GM21390 (cell line): Measurements from ENCODE around the gene ANKS1B.
"Not testable (repeated sequence)": the region's sequence is repeated elsewhere in the genome, so short reads cannot be mapped to it uniquely, and the experiment has no call there.

Experiments
- ATAC-seq: cut with Tn5 transposase; IDR thresholded peaks from one replicate; pipeline ENCODE4 v1.9.1; 2021; ENCODE audit not compliant: unreplicated experiment

The ANKS1B gene

DNA sequence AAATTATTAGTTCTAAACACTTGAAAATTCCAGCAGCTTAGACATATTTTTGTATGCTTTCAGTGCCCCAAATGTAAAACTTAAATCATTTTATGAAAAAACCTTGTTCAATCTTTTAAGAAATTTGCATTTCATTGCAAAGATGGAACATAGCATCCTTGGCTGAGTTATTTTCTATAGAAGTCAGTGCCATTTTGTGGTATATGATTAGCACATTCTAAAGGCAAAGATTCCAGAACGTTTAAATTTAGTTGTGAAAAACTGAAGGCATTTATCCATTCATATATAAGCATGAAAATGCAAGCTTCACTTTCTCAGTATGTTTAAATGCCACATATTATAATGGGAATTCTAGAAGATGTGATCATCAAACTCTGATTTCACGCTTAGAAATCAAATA lies 1007.5 kb downstream of the ANKS1B start:
- no peak for ATAC-seq

DNA sequence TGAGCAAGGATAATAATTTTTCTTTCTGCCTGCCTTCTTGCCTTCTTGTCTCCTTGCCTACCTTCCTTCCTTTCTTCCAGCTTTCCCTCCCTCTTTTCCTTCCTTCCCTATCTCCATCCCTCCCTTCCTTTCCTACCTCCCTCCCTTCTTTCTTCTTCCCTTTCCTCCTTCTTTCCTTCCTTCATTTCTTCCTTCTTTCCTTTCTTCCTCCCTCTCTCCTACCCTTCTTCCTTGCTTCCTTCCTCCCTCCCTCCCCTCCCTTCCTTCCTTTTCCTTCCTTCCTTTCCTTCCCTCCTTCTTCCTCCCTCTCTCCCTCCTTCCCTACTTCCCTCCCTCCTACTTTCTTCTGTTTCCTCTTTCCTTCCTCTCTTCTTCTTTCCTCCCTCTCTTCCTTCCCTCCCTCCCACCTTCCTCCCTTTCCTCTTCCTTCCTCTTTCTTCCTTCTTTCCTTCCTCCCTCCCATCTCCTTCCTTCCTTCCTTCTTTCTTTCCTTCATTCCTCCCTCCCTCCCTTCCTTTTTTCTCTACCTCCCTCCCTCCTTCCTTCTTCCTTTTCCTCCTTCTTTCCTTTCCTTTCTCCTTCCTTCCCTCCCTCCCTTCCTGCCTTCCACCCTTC lies 1009.9 kb downstream of the ANKS1B start:
- ATAC-seq = no peak

DNA sequence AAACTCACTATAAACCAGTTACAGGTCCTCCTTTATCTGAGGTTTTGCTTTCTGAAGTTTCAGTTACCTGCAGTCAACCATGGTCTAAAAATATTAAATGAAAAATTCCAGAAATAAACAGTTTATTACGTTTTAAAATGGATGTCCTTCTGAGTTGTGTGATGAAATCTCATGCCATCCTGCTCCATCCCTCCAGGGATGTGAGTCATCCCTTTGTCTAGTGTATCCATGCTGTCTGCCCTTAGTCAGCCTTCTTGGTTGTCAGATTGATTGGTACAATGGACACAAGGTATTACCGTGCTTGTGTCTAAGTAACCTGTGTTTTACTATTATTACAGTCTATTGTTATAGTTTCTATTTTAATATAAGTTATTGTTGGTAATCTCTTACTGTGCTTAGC lies 1011.3 kb downstream of the ANKS1B start:
- ATAC-seq = no peak

DNA sequence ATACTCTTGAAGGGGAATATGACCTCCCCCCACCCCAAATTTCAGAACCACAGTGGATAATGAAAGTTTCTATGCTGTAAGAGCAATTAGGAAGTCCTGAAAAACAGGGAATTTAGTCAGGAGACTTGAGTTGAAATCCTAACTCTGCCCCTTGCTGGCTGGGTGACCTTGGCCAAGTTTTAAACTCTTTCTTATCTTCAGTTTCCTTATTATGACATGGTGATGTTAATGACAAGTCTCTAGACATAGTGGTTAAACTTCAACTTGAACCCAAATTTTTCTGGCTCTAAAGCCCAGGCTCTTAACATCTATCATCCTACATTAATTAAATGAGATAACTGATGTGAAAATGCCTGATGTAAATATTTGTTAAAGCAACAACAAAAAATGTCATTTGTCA lies 1013.8 kb downstream of the ANKS1B start:
- no peak for ATAC-seq

DNA sequence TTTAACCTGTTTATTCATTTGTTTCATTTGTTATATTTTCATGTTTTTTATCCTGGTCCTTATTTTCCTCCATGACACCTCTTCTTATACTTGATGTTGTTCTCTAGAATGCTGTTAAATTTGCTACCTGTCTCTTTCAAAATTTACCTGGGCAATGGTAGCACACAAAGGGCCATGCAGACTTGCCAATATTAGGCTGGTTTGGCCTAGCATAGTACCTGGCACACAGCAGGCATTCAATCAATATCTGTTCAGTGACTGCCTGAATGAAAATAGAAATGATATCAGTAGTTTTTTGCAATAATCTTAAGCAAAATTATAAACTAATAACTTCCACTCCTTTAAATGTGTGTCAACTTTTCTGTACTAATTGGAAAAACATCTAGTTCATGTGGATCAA lies 1014.5 kb downstream of the ANKS1B start:
- ATAC-seq = no peak

DNA sequence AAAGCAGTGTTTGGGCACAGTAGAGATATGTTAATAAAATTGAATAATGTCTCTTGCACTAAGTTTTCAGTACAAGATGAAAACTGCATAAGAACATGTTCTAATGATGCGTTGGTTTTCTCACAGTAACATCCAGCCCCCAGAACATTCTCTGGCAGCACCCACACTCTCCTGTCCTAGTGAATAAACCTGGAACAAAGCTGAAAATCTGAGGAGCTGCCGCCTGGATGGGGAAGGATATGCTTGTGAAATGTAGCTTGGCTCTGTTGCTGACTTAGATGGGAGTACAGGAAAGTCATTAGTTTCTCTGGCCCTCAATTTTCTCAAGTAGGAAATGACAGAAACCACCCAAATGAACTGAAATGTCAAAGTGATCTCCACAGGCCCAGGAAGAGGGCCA lies 1015.8 kb downstream of the ANKS1B start:
- no peak for ATAC-seq

DNA sequence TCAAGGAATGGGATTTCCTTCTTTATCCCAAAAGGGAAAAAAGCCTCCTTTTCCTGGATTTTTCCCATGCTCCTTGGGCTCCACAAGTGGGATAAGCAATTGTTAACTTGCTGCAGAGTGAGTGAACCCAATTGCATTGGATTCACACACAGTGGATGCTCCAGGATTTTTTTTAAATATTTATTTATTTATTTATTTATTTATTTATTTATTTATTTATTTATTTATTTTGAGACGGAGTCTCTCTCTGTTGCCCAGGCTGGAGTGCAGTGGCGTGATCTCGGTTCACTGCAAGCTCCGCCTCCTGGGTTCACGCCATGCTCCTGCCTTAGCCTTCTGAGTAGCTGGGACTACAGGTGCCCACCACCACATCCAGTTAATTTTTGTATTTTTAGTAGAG lies 1027.6 kb downstream of the ANKS1B start:
- ATAC-seq = not testable (repeated sequence)

DNA sequence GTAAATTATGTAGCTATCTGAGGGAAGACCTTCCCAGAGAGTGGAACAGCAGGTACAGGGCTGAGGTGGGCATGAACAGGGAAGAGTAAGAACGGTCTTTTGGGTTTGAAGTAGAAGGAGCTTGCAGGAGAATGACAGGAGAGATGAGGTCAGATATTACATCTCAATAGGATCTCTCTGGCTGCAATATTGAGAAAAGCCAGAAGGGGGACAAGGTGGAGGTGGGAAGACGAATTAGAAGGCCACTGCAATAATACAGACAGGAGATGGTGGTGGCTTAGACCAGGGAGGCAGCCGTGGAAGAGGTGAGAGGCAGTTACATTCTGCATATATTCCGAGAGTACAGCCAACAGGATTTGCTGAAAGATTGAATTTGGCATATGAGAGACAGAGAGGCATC lies 1029.5 kb downstream of the ANKS1B start:
- peak; percentile 86 for ATAC-seq

DNA sequence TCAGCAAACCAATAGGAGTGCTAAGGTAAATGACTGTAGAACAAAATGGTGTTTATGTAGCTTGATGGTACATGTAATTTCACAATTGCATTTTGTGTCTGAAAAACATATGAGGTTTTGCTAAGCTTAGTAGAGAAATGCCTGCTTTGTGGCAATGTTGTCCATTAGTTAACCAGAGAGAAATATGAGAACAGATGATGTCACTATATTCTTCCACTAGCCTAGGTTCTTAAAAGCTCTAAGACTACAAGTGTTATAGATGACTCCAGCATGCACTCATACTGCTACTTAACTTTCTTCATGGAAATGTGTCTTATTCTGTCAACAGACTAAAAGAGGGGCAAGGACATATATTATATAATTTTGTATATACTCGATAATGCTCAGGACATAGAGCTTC lies 1030.2 kb downstream of the ANKS1B start:
- ATAC-seq = no peak

DNA sequence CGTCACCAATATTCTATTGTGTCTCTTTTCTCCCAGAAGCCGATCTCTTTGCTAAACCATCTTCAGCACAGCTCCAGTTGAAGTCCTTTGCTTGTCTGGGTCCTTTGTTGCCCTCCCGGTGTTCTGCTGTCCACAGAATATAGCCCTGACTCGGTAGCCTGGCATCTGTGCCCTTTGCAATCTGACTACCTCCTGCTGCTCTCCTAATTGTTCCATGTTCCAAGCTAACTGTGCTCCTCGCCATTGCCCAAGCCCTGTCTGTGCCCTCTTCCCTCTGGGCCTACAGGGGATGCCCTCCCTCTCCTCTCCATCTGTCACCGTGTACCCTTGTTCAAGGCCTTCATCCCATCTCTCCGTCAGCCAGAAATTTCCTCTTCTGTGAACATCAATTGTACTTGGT lies 1033.3 kb downstream of the ANKS1B start:
- ATAC-seq = no peak

DNA sequence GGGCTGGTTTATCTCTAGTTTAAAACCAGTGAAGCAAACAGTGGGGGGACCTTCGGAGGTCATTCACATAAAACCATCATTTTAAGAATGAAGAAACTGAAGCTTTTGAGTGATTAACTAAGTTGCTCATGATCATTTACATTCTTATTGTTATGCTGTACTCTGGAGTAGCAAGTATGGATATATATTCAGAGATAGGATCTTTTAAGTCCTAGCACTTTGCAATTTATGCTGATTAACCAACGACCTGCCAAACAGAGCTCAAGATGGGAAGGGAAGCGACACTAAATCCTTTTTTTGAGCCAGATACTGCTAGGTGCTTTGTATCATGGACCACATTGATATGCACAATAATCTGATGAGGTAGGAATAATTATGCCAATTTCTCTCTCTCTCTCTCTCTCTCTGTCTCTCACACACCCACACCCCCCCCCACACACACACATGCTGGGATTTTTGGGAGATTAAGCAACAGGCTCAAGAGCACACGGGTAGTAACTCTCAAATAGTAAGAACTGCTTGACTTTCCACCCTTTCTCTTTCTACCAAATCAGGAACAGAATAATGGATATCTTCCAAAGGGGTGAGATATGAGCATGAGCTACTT lies 1036.3 kb downstream of the ANKS1B start:
- no peak for ATAC-seq

DNA sequence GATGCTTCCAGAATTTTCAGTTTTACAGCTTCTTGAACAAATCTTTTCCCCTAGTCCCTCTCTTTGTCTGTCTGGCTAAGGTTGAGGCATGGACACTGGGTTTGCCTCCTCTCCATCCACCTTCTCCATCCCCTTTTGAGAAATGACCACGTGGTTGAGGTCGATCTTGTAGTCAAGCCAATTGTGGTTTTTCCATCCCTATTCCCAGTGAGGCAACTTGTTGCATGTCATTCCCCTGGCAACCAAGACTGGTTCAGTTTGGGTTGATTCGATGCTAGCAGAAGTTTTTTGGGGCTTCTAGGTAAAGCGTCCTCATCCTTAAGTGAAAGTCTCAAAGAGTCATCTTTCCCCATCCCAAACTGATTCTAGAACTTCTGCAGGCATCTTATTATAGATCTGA lies 1038.9 kb downstream of the ANKS1B start:
- ATAC-seq = no peak

DNA sequence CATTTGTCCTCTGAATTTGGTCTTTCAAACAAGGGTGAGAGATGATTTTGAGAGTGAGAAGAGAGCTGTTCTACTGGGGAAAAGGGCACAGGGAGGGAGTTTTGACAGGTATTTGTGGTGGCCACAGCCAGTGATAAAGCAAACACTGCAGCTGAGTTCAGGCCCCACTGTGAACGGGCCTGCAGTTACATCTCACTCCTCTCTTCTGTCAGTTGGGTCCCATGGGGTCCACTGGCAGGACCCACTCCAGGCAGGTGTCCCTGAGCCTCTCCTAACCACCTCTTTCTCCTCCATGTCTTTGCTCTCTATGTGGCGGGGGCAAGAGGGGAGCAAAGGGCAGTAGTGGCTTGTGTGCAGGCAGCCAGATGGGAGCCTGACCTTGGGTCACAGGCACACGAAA lies 1044.8 kb downstream of the ANKS1B start:
- no peak for ATAC-seq

DNA sequence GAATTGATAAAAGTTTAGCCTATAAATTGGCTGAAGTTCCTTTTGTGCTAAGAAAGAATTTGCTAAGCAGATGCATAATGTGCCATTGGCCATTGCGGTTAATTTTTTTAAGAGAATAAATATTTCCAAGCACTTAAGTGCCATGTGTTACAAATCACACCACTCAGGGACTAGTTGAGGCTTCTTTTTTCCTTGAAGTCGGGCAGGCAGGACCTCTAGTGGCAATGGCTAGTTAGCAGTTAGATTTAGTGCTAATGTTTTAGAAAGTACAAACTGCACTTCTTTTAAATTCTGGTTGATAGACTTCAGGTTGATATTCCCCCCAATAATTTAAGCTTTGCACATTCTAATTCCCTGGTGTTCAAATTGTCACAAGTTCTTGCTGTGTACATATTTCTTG lies 1045.4 kb downstream of the ANKS1B start:
- ATAC-seq = no peak

DNA sequence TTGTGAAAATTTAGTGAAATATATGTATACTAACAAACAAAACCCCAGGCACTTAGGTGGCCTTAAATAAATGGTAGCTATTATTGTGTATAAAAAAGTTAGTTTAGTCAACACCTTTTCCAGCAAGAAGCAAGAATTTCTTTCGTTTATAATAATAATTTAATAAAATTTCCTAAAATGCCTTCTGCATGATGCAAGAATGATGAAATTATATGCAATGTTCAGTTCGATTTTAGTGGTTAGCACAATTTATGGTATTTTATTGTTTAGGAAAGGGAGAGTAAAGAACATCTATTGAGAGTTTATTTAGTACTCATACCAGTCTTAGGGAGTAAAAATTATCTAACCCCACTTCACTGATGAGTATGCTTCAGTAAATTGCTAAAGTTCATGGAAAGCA lies 1048.9 kb downstream of the ANKS1B start:
- ATAC-seq = no peak

DNA sequence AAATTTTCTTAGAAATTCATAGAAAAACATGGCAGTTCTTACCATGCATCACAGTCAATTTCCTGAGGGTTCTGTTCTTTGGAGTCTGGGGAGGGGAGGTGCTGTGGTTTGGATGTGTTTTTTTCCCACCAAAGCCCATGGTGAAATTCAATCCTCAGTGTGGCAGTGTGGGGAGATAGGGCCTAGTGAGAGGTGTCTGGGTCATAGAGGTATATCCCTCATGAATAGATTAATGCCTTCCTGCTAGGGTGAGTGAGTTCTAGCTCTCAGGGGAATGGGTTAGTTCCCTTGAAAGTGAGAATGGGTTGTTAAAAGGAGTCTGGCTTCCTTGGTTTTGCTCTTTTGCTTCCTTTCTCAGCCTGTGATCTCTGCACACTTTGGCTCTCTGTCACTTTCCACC lies 1061.9 kb downstream of the ANKS1B start:
- ATAC-seq = no peak

DNA sequence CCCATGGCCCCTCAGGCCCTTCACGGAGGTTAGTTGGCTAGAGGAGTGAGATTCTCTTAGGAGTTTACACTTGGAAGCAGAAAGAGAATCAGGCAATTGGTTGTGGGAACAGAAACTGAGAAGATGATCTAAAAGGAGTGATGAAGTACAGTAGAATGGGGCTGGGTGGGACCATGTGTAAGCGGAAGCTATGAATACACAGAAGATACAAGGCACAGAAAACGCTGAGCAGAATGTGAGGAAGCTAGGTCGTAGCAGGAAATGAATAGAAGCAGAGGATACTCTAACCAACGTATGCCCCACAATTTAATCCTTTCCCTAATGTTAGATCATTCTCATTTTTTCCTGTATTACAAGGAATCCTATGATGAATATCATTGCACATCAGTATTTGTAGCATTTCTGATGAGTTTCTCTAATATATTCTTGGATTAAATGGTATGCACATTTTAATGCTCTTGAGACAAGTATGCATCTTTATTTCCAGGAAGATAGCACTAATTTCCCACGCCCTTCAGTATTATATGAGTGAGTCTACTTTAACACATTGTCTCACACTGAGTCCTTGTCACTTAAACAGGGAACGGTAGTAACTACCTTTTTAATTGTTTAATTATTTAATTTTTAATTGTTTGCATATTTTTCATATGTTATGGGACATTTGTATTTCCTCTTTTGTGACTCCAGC lies 1066.4 kb downstream of the ANKS1B start:
- ATAC-seq = no peak

DNA sequence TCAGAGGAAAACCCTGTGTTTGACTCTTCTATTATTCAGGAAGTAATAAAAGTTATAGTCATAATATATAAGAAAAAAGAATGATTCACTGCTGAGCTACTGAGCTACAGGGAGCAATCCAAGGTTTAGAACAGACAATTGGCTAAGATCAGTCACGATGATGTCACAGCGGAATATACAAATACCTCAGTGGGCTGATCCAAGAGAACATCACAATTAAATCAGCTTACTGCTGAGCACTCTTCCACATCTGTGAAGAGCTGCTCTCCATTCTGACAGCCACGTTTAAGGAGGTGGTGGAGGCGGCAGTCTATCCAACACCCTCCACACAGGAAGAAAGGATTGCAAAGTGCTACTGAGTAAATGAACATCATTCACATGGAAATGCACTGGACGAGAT lies 1068.6 kb downstream of the ANKS1B start:
- no peak for ATAC-seq

DNA sequence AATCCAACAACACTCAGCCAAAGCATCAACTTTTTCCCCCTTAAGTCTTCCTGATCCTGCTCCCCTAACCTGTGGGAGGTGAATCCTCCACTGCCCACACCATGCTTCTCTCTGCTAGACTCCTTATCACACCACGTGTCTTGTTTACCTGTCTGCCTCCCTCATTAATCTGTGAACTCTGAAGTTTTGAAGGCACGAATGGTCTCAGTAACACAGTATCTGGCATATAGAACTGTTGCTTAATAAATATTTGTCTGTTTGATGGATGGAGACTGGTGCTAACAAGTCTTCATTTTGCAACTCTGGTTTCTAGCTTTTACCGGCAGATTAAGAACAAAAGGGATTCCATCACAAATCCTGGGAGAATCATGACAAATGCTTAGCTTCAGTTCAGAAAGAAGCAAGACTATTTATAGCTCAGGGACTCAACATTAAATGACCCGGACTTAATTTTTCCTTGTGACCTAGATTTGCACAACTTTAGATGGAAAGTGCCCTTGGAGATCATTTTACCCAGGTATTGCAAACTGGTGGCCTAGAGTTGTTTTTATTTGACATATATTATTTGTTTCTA lies 1072.2 kb downstream of the ANKS1B start:
- no peak for ATAC-seq

DNA sequence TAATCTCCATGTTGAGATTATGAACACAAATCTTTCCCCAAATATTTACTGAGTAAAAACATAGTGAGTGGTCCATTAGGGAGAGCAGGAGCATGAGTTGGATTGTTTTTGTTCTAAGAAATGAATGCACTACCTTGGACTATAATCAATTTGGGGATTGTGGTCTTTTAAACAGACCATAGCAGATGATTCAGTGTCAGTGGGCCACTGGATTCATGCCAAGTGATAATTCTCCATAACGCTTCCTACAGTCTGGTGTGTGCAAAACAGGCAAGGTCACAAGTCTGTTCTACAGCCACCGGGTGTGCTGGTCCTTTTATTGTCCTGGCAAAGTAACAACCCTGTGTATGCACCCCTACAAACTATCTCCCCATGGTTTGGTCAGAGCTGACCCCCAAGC lies 1073.3 kb downstream of the ANKS1B start:
- no peak for ATAC-seq

DNA sequence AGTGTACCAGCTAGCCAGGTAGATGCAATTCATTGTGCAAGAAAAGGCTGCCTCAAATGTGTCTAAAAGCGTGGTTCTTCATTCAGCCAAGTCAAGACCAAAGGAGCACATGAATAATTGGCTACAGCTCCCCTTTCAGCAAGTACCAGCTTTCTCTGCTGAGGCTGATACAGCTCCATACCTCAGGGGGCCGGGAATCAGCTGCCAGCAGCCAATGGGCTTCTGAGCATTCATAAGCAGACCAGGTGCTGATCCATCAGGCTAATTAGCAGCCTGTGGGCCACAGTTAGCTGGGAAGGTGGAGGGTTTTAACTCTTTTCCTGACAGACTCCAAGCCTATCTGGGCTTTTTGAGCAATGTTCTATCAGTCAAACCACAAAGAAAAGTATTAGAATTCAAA lies 1075.0 kb downstream of the ANKS1B start:
- no peak for ATAC-seq

DNA sequence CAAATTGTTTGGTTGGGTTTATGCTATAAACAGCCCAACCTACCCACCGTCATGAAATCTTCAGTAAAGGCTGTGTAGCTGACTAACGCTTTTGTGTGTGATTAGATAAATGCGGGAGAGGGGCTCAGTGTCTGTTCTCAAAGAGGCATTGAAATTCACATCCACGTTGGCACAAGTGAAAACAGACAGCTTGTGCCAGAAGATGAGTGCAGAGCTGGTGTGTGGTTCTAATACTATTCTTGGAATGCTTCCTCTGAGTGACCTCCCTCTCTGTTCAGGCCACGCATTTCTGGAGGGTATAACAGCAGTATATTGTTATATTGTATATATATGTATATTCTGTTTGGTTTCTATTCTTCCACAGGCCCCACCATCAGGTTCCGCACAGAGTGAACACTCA lies 1075.9 kb downstream of the ANKS1B start:
- no peak for ATAC-seq
